OCI-M2 (cell line): ENCODE data around the gene ATXN7L3B.
"Not testable (repeated sequence)": the region's sequence is repeated elsewhere in the genome, so short reads cannot be mapped to it uniquely, and the experiment has no call there.

Experiments
- DNase-seq: peaks from one replicate; lab custom pipeline; 2025; ENCODE audit not compliant: unreplicated experiment; lab: John Stamatoyannopoulos, UW

Gene ATXN7L3B

GRCh38 chr12:74537707-74538385, at the start of gene ATXN7L3B:
Gene ATXN7L3B, plus strand, starts transcription at chr12:74537835. Its CDS starts 278 bp downstream, at chr12:74538113.
- DNase-seq, result peak; percentile 43

- no peak for DNase-seq
Observed at GRCh38 chr12:74488134-74488533, 49.5 kb upstream of the ATXN7L3B start.

GRCh38 chr12:74489543-74489942, 48.1 kb upstream of the ATXN7L3B start:
- DNase-seq, result no peak

- DNase-seq, result no peak
Observed at GRCh38 chr12:74490390-74491064, 47.1 kb upstream of the ATXN7L3B start.

GRCh38 chr12:74491374-74491773, 46.3 kb upstream of the ATXN7L3B start:
- no peak for DNase-seq

GRCh38 chr12:74499192-74499591, 38.4 kb upstream of the ATXN7L3B start:
- no peak for DNase-seq

- DNase-seq, result not testable (repeated sequence)
Observed at GRCh38 chr12:74508873-74509657, 28.6 kb upstream of the ATXN7L3B start.

GRCh38 chr12:74509886-74510285, 27.7 kb upstream of the ATXN7L3B start:
- no peak for DNase-seq

GRCh38 chr12:74514098-74514872, 23.4 kb upstream of the ATXN7L3B start:
- DNase-seq, result no peak

- DNase-seq, result no peak
Observed at GRCh38 chr12:74515849-74516248, 21.8 kb upstream of the ATXN7L3B start.

GRCh38 chr12:74526535-74526934, 11.1 kb upstream of the ATXN7L3B start:
- DNase-seq, result no peak

GRCh38 chr12:74527491-74527890, 10.1 kb upstream of the ATXN7L3B start:
- no peak for DNase-seq

GRCh38 chr12:74530676-74531075, 7.0 kb upstream of the ATXN7L3B start:
- no peak for DNase-seq

GRCh38 chr12:74535536-74535935, 2.1 kb upstream of the ATXN7L3B start:
- no peak for DNase-seq

- DNase-seq, result no peak
Observed at GRCh38 chr12:74537126-74537706, 419 bp upstream of the ATXN7L3B start.

GRCh38 chr12:74538491-74539258, 1.0 kb downstream of the ATXN7L3B start:
- DNase-seq, result no peak

- DNase-seq, result no peak
Observed at GRCh38 chr12:74539261-74539660, 1.6 kb downstream of the ATXN7L3B start.

GRCh38 chr12:74539765-74540526, 2.3 kb downstream of the ATXN7L3B start:
- DNase-seq, result no peak

- no peak for DNase-seq
Observed at GRCh38 chr12:74541074-74541473, 3.4 kb downstream of the ATXN7L3B start.
